GM12864 (cell line): ENCODE measurements around the gene SGK2.
"Not testable (repeated sequence)": the region's sequence is repeated elsewhere in the genome, so short reads cannot be mapped to it uniquely, and the experiment has no call there.

Experiments used
- DNase-seq: peaks from one replicate; pipeline ENCODE4 v3.0.0-alpha.2; 2011; ENCODE audit warnings: low read depth
- H3K4me3 ChIP-seq: 2 replicates; pipeline ENCODE4 v1.5.1; 2011; ENCODE audit warnings: mild to moderate bottlenecking, low read depth, low read length, control low read depth
- CTCF ChIP-seq: IDR thresholded peaks from 2 replicates; pipeline ENCODE4 v1.5.1; 2011; ENCODE audit warnings: low read depth, mild to moderate bottlenecking, moderate library complexity, low read length, control low read depth, inconsistent platforms; ENCODE audit errors: missing control alignments

Gene SGK2

DNA sequence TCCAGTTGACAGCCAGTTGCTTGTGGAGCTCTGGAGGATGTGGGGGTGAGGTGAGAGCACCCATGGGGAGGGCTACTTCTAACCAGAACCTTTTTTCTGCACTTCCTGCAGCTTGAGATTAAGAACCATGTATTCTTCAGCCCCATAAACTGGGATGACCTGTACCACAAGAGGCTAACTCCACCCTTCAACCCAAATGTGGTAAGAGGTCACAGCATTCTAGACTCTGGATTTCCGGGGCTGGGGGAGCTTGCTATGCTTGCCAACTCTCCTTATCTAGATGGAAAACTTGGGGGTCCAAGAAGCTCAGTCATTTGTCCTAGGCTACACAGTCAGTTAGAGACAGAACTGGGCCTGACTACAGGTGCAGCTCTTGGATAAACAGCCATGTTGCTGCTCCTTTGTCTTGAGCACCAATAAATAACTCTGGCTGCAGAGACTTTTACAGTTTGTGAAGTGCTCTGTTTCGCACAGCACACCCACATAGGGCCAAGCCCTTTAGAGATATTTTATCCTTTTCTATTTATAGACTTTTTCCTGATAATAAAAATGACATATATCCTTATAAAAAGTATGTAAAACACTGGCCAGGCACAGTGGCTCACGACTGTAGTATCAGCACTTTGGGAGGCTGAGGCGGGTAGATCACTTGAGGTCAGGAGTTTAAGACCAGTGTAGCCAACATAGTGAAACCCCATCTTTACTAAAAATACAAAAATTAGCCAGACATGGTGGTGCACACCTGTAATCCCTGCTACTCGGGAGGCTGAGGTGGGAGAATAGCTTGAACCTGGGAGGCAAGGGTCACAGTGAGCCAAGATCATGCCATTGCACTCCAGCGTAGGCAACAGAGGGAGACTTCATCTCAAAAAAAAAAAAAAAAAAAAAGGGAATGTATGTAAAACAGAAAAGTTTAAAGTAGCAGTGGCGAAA lies 21.3 kb downstream of the SGK2 start:
- H3K4me3 ChIP-seq = no peak overlapping the region
- DNase-seq = no peak
- no peak for TF ChIP-seq CTCF

DNA sequence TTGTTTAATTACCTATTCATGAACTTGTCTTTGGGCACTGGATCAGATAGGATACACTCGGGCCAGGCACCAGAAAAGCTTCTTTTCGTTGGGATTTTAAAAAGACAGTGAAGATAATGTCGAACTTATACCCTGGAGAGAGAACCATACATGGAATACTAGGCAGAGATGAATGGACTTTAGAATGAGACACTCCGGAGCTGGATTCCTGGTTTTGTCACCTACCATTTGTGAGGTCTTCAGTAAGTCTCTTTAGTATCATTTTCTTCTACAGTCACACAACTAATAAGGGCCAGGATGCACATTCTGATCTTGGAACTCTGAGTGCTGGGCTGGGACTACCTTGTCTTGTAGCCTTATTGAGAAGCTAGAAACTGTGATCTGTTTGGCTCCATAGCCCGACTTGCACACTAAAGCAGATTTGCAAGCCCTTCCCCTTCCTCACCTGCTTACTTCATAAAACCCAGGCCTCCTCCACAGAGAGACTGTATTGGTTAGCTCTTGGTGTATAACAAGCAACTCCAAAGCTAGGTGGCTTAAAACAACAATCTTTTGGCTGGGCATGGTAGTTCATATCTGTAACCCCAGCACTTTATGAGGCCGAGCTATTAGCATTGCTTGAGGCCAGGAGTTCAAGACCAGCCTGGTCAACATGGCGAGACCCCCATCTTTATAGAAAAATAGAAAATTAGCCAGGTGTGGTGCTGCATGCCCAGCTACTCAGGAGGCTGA lies 24.5 kb downstream of the SGK2 start:
- H3K4me3 ChIP-seq = no peak overlapping the region
- TF ChIP-seq CTCF = no peak
- no peak for DNase-seq

DNA sequence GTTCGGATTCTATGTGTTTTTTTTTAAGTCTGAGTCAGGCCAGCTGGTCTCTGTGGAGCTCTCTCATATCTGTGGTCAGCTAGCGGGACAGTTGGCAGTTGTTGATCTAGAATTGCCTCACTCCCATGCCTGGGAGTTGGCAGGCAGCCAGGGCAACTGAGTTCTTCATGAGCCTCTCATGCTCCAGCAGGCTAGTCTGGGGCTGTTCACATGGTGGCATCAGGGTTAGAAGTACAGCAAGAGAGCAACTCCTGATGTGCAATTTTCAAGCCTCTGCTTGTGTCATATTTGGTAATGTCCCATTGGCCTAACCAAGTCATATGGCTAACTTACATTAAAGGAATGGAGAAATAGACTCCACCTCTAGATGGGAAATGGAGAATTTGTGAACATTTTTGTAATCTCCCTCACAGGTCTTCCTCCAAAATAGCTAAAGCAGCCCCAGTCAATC lies 25.2 kb downstream of the SGK2 start:
- H3K4me3 ChIP-seq = no peak overlapping the region
- TF ChIP-seq CTCF = no peak
- peak; percentile 12 for DNase-seq

DNA sequence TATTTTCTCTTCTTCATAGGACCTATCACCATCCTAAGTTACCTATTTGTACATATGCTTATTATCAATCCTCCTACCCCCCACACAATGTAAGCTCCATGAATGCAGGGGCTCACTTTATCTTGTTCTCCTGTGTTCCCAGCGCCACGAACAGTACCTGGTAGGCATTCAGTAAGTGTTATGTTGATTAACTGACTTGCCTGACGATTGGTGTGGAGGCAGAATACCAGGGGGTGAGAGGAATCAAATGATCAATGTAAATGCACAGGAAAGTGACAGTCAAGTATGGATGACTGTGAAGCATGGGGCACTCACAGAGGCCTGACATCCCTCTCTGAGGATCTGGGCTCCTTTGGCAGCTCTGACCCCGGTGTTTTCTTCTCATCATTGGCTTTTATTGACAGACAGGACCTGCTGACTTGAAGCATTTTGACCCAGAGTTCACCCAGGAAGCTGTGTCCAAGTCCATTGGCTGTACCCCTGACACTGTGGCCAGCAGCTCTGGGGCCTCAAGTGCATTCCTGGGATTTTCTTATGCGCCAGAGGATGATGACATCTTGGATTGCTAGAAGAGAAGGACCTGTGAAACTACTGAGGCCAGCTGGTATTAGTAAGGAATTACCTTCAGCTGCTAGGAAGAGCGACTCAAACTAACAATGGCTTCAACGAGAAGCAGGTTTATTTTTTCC lies 25.8 kb downstream of the SGK2 start:
- no peak overlapping the region for H3K4me3 ChIP-seq
- no peak for TF ChIP-seq CTCF
- no peak for DNase-seq

DNA sequence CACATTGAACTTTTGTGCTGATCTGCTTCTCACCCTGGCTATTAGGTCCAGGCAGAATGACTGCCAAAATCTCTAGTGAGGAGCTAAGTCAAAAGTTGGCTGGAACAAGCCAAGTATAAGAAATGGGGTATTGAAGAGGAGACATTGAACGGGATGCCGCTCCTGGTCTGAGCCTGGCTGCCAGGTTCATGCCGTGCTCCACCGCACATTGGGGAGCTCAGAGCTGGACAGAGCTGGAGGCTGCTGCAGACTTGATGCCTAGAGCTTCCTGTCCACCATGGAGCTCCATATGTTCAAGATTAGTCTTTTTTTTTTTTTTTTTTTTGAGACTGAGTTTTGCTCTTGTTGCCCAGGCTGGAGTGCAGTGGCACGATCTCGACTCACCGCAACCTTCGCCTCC lies 27.8 kb downstream of the SGK2 start:
- no peak for DNase-seq
- no peak for TF ChIP-seq CTCF
- no peak overlapping the region for H3K4me3 ChIP-seq

DNA sequence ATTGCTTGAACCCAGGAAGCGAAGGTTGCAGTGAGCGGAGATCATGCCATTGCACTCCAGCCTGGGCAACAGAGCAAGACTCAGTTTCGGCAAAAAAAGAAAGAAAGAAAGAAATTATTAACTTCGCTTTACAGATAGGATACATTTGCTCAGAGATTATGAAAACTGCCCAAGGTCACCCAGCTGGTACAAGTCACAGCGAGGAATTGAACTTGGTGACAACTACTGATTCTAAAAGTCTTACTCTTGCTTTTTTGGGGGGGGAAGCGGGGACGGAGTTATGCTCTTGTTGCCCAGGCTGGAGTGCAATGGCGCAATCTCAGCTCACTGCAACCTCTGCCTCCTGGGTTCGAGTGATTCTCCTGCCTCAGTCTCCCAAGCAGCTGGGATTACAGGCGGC lies 29.7 kb downstream of the SGK2 start:
- H3K4me3 ChIP-seq, DNase-seq: not testable (repeated sequence)

GRCh38 chr20:43590036-43590391 lies 31.2 kb downstream of the SGK2 start:
- TF ChIP-seq CTCF = no peak
- DNase-seq = no peak
- peak overlapping the region; percentile 81 for H3K4me3 ChIP-seq
